Ishikawa (cell line): ENCODE measurements around the gene TXLNA.

Experiments
- CEBPB ChIP-seq: IDR thresholded peaks from 2 replicates; pipeline ENCODE4 v1.6.1; 2012
- CREB1 ChIP-seq: IDR thresholded peaks from 2 replicates; pipeline ENCODE4 v1.6.1; 2012; ENCODE audit warnings: low read depth
- EGR1 ChIP-seq: IDR thresholded peaks from 2 replicates; pipeline ENCODE4 v1.6.1; 2012
- EP300 ChIP-seq: IDR thresholded peaks from 2 replicates; pipeline ENCODE4 v1.6.1; 2012; ENCODE audit warnings: borderline replicate concordance
- FOXM1 ChIP-seq: IDR thresholded peaks from 2 replicates; pipeline ENCODE4 v1.6.1; 2012; ENCODE audit warnings: low read depth, borderline replicate concordance
- MAX ChIP-seq: IDR thresholded peaks from 2 replicates; pipeline ENCODE4 v1.6.1; 2012
- NFIC ChIP-seq: IDR thresholded peaks from 2 replicates; pipeline ENCODE4 v1.6.1; 2012
- RAD21 ChIP-seq: IDR thresholded peaks from 2 replicates; pipeline ENCODE4 v1.6.1; 2012; ENCODE audit warnings: low read depth
- TAF1 ChIP-seq: IDR thresholded peaks from 2 replicates; pipeline ENCODE4 v1.6.1; 2012; ENCODE audit warnings: low read depth, mild to moderate bottlenecking
- TCF12 ChIP-seq: IDR thresholded peaks from 2 replicates; pipeline ENCODE4 v1.6.1; 2012; ENCODE audit warnings: low read depth
- TEAD4 ChIP-seq: IDR thresholded peaks from 2 replicates; pipeline ENCODE4 v1.6.1; 2012
- YY1 ChIP-seq: IDR thresholded peaks from 2 replicates; pipeline ENCODE4 v1.6.1; 2012; ENCODE audit warnings: low read depth
- ZBTB7A ChIP-seq: IDR thresholded peaks from 2 replicates; pipeline ENCODE4 v1.6.1; 2012; ENCODE audit warnings: low read depth
- TF ChIP-seq, protein P1 (sequence below): IDR thresholded peaks from 2 replicates; pipeline ENCODE4 v1.6.1; 2012; ENCODE audit warnings: low read depth, mild to moderate bottlenecking
- TF ChIP-seq, protein P2 (sequence below): IDR thresholded peaks from 2 replicates; pipeline ENCODE4 v1.6.1; 2012

Gene TXLNA

DNA sequence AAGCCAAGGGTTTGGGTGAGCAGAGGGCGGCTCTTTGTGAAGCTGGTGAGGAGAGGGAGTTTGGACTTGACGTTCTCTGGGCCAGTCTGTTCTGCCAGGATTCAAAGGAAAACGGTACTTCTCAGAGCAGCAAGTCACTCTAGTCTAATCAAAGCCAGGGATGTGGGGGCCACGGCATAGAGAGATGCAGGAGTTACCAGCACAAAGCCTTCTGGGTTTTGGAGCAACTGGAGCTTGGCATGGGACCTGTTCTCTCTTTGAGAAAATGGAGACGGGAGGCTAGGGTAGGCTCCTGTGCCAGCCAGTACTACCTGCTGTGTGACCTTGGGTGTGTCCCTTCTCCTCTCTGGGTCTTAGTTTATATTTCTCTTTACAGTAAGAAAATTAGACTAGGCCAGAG lies 2.1 kb downstream of the TXLNA start:
- TF ChIP-seq EGR1 (no peak), ZBTB7A (no peak), RAD21 (no peak), TEAD4 (no peak), FOXM1 (no peak), TCF12 (no peak), TAF1 (no peak), EP300 (no peak), YY1 (no peak), MAX (no peak), NFIC (no peak), CREB1 (no peak)
- TF ChIP-seq, protein P1, sequence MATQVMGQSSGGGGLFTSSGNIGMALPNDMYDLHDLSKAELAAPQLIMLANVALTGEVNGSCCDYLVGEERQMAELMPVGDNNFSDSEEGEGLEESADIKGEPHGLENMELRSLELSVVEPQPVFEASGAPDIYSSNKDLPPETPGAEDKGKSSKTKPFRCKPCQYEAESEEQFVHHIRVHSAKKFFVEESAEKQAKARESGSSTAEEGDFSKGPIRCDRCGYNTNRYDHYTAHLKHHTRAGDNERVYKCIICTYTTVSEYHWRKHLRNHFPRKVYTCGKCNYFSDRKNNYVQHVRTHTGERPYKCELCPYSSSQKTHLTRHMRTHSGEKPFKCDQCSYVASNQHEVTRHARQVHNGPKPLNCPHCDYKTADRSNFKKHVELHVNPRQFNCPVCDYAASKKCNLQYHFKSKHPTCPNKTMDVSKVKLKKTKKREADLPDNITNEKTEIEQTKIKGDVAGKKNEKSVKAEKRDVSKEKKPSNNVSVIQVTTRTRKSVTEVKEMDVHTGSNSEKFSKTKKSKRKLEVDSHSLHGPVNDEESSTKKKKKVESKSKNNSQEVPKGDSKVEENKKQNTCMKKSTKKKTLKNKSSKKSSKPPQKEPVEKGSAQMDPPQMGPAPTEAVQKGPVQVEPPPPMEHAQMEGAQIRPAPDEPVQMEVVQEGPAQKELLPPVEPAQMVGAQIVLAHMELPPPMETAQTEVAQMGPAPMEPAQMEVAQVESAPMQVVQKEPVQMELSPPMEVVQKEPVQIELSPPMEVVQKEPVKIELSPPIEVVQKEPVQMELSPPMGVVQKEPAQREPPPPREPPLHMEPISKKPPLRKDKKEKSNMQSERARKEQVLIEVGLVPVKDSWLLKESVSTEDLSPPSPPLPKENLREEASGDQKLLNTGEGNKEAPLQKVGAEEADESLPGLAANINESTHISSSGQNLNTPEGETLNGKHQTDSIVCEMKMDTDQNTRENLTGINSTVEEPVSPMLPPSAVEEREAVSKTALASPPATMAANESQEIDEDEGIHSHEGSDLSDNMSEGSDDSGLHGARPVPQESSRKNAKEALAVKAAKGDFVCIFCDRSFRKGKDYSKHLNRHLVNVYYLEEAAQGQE: no peak
- TF ChIP-seq, protein P2, sequence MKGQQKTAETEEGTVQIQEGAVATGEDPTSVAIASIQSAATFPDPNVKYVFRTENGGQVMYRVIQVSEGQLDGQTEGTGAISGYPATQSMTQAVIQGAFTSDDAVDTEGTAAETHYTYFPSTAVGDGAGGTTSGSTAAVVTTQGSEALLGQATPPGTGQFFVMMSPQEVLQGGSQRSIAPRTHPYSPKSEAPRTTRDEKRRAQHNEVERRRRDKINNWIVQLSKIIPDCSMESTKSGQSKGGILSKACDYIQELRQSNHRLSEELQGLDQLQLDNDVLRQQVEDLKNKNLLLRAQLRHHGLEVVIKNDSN: no peak

GRCh38 chr1:32182060-32182459 lies 2.6 kb downstream of the TXLNA start:
- TF ChIP-seq EGR1 (no peak), FOXM1 (no peak), TAF1 (no peak), RAD21 (no peak)

DNA sequence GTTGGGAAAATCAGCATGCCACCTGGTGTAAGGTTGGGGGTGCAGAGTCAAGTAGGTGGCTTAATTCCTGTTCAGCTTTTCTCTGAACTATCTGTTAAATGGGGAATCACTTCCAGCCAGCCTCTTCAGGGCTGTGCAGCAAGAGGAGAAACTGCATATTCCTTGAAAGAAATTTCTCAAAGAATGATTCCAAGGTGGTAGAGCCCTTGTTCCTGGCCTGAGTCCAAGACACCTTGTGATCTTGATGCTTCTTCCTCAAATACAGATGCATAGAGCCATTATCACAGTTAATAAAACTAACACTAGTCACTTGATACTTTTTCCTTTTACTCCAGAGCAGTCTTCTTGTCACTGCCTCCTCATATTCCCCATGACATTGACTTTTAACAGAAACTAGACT lies 5.2 kb downstream of the TXLNA start:
- TF ChIP-seq EP300: no peak
- no peak for TF ChIP-seq FOXM1
- no peak for TF ChIP-seq CREB1
- no peak for TF ChIP-seq YY1
- no peak for TF ChIP-seq EGR1

GRCh38 chr1:32186077-32186476 lies 6.6 kb downstream of the TXLNA start:
- TF ChIP-seq MAX (no peak), CEBPB (no peak), ZBTB7A (no peak), EGR1 (no peak), FOXM1 (no peak)
- TF ChIP-seq, protein P1: no peak

- TF ChIP-seq ZBTB7A (no peak), TEAD4 (no peak), EGR1 (no peak), TAF1 (no peak), YY1 (no peak), MAX (no peak), EP300 (no peak), FOXM1 (no peak), CEBPB (no peak), RAD21 (no peak), CREB1 (no peak), TCF12 (no peak), NFIC (no peak)
- TF ChIP-seq, protein P2: no peak
- TF ChIP-seq, protein P1: no peak
These were observed 7.0 kb downstream of the TXLNA start for GRCh38 chr1:32186491-32186890.
